Activated naive CD4-positive, alpha-beta T cell treated with anti-CD3 and anti-CD28 coated beads, Interleukin-2, amount 50 U/mL, for 72 hours (primary cell): ENCODE results near the gene RNASET2. TPM values are rescaled to one million over a fixed set of nuclear protein-coding genes. Genes with fewer than 3 reads are reported as not detected.

Experiments used
- ATAC-seq, 2 donors: fragments of 150-1000 bp; cut with Tn5 transposase; 2 replicates each; pipeline ENCODE4 v1.10.0; 2021; ENCODE audit warnings: mild to moderate bottlenecking in 2 of 2, moderate library complexity in 2 of 2
- DNase-seq, 2 donors: peaks; one replicate each; pipeline ENCODE4 v3.0.0; 2021 to 2022; ENCODE audit warnings: low spot score in 2 of 2
- H3K27ac Mint-ChIP-seq, 2 donors: one replicate each; pipeline ENCODE4 v1.8.0; 2022; ENCODE audit warnings: mild to moderate bottlenecking in 2 of 2, mixed read lengths in 2 of 2
- H3K36me3 Mint-ChIP-seq, 2 donors: one replicate each; pipeline ENCODE4 v1.8.0; 2022; ENCODE audit warnings: mixed read lengths in 2 of 2
- H3K9me3 Mint-ChIP-seq, 2 donors: one replicate each; pipeline ENCODE4 v1.8.0; 2022; ENCODE audit warnings: mixed read lengths in 2 of 2
- total RNA-seq, 2 donors: library from RNA; stranded (reverse); gene quantifications; one replicate each; pipeline ENCODE4 v1.2.3, GENCODE V29; 2022

RNASET2 gene
- total RNA-seq, 2 donors from 2014 or later, result 45.2 to 108 TPM

- Mint-ChIP-seq H3K27ac (no peak overlapping the region), H3K9me3 (no peaks in the 10 kb centered on the region), H3K36me3 (peaks cover 5 to 20% of the 10 kb centered on the region in 2 donors)
- DNase-seq, result no peak
- ATAC-seq, result no peak
These were observed 16.5 kb downstream of the RNASET2 start for GRCh38 chr6:166939894-166940293.

- Mint-ChIP-seq H3K27ac (no peak overlapping the region), H3K36me3 (peaks cover 5 to 19% of the 10 kb centered on the region in 2 donors), H3K9me3 (no peaks in the 10 kb centered on the region)
- ATAC-seq, result no peak
- DNase-seq, result no peak
These were observed 17.0 kb downstream of the RNASET2 start for GRCh38 chr6:166939345-166939744.

GRCh38 chr6:166938704-166939103 lies 17.6 kb downstream of the RNASET2 start:
- no peaks in the 10 kb centered on the region for H3K9me3 Mint-ChIP-seq
- no peak overlapping the region for H3K27ac Mint-ChIP-seq
- DNase-seq (no peak), ATAC-seq (no peak)
- H3K36me3 Mint-ChIP-seq, result peaks cover 5 to 19% of the 10 kb centered on the region in 2 donors

- Mint-ChIP-seq H3K36me3 (peaks cover 3 to 15% of the 10 kb centered on the region in 2 donors), H3K27ac (peak overlapping the region in 1 of 2 donors; percentile 22), H3K9me3 (no peaks in the 10 kb centered on the region)
- ATAC-seq (no peak), DNase-seq (no peak)
These were observed 18.2 kb downstream of the RNASET2 start for GRCh38 chr6:166938150-166938549.

GRCh38 chr6:166937746-166938145 lies 18.6 kb downstream of the RNASET2 start:
- Mint-ChIP-seq H3K27ac (no peak overlapping the region), H3K9me3 (no peaks in the 10 kb centered on the region), H3K36me3 (peaks cover 0 to 16% of the 10 kb centered on the region in 2 donors)
- ATAC-seq, result no peak
- no peak for DNase-seq

GRCh38 chr6:166936079-166936787 lies 20.1 kb downstream of the RNASET2 start:
- Mint-ChIP-seq H3K9me3 (no peaks in the 10 kb centered on the region), H3K36me3 (peaks cover 0 to 19% of the 10 kb centered on the region in 2 donors), H3K27ac (peak overlapping the region; percentile 65 to 82)
- DNase-seq (no peak), ATAC-seq (peak in 1 of 2 donors; percentile 72)

GRCh38 chr6:166935353-166935752 lies 21.0 kb downstream of the RNASET2 start:
- peaks cover 4 to 21% of the 10 kb centered on the region in 2 donors for H3K36me3 Mint-ChIP-seq
- DNase-seq, result no peak
- H3K9me3 Mint-ChIP-seq, result no peaks in the 10 kb centered on the region
- peak in 1 of 2 donors; percentile 52 for ATAC-seq
- no peak overlapping the region for H3K27ac Mint-ChIP-seq

GRCh38 chr6:166934174-166934573 lies 22.2 kb downstream of the RNASET2 start:
- DNase-seq (no peak), ATAC-seq (no peak)
- Mint-ChIP-seq H3K27ac (peak overlapping the region in 1 of 2 donors; percentile 73), H3K9me3 (no peaks in the 10 kb centered on the region), H3K36me3 (peaks cover 7 to 21% of the 10 kb centered on the region in 2 donors)

- Mint-ChIP-seq H3K9me3 (no peaks in the 10 kb centered on the region), H3K27ac (peak overlapping the region in 1 of 2 donors; percentile 73), H3K36me3 (peaks cover 7 to 21% of the 10 kb centered on the region in 2 donors)
- no peak for DNase-seq
- no peak for ATAC-seq
These were observed 23.0 kb downstream of the RNASET2 start for GRCh38 chr6:166933396-166933795.

- DNase-seq, result no peak
- Mint-ChIP-seq H3K36me3 (peaks cover 7 to 21% of the 10 kb centered on the region in 2 donors), H3K27ac (peak overlapping the region; percentile 26 to 44), H3K9me3 (no peaks in the 10 kb centered on the region)
- no peak for ATAC-seq
These were observed 23.7 kb downstream of the RNASET2 start for GRCh38 chr6:166932616-166933015.

GRCh38 chr6:166932116-166932515 lies 24.2 kb downstream of the RNASET2 start:
- no peak for ATAC-seq
- DNase-seq, result no peak
- H3K36me3 Mint-ChIP-seq, result peaks cover 7 to 21% of the 10 kb centered on the region in 2 donors
- H3K27ac Mint-ChIP-seq, result peak overlapping the region; percentile 79 to 88
- no peaks in the 10 kb centered on the region for H3K9me3 Mint-ChIP-seq

GRCh38 chr6:166931426-166931970 lies 24.9 kb downstream of the RNASET2 start:
- DNase-seq (no peak), ATAC-seq (no peak)
- Mint-ChIP-seq H3K9me3 (no peaks in the 10 kb centered on the region), H3K36me3 (peaks cover 7 to 21% of the 10 kb centered on the region in 2 donors), H3K27ac (peak overlapping the region; percentile 79 to 88)

- DNase-seq (no peak), ATAC-seq (no peak)
- Mint-ChIP-seq H3K27ac (no peak overlapping the region), H3K9me3 (no peaks in the 10 kb centered on the region), H3K36me3 (peaks cover 7 to 21% of the 10 kb centered on the region in 2 donors)
These were observed 25.9 kb downstream of the RNASET2 start for GRCh38 chr6:166930354-166930891.

- Mint-ChIP-seq H3K36me3 (peaks cover 7 to 21% of the 10 kb centered on the region in 2 donors), H3K27ac (no peak overlapping the region), H3K9me3 (no peaks in the 10 kb centered on the region)
- ATAC-seq (peak in 1 of 2 donors; percentile 40), DNase-seq (no peak)
These were observed 26.7 kb downstream of the RNASET2 start for GRCh38 chr6:166929542-166930189.

GRCh38 chr6:166928644-166929541 lies 27.5 kb downstream of the RNASET2 start:
- peak overlapping the region; percentile 33 to 53 for H3K27ac Mint-ChIP-seq
- no peak for ATAC-seq
- no peaks in the 10 kb centered on the region for H3K9me3 Mint-ChIP-seq
- H3K36me3 Mint-ChIP-seq, result peaks cover 7 to 21% of the 10 kb centered on the region in 2 donors
- no peak for DNase-seq

GRCh38 chr6:166927935-166928643 lies 28.3 kb downstream of the RNASET2 start:
- Mint-ChIP-seq H3K9me3 (no peaks in the 10 kb centered on the region), H3K27ac (peak overlapping the region; percentile 33 to 57), H3K36me3 (peaks cover 7 to 21% of the 10 kb centered on the region in 2 donors)

More at GRCh38 chr6:166927935-166928643, 28.3 kb downstream of the RNASET2 start:
- ATAC-seq, result no peak
- no peak for DNase-seq
